Stromal cell of bone marrow (primary cell): Measurements from ENCODE around the gene NUP58.

Experiments
- DNase-seq: peaks from one replicate; pipeline ENCODE4 v3.0.0-alpha.2; 2012; ENCODE audit warnings: low read depth

The NUP58 gene

DNA sequence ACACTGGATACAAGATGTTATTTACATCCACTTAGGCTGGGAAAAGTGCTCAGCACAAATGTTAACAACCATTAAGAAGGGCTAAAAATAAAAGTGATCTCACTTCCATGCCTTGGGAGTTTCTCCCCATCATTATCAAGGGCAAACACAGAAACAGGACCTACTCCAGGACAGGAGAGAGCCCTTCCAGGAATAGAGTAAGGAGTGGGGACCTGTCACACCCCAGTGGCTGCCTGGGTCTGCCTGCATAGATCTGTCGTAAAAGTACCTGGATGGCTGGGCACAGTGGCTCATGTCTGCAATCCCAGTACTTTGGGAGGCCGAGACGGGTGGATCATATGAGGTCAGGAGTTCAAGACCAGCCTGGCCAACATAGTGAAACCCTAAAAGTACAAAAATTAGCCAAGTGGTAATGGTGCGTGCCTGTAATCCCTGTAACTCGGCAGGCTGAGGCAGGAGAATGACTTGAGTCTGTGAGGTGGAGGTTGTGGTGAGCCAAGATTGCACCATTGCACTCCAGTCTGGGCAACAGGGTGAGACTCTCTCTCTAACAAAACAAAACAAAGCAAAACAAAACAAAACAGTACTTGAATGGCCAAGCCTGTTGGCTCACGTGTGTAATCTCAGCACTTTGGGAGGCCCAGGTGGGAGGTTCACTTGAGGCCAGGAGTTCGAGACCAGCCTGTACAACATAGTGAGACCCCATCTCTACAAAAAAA is 76.0 kb downstream of the NUP58 start:
- DNase-seq: no peak

DNA sequence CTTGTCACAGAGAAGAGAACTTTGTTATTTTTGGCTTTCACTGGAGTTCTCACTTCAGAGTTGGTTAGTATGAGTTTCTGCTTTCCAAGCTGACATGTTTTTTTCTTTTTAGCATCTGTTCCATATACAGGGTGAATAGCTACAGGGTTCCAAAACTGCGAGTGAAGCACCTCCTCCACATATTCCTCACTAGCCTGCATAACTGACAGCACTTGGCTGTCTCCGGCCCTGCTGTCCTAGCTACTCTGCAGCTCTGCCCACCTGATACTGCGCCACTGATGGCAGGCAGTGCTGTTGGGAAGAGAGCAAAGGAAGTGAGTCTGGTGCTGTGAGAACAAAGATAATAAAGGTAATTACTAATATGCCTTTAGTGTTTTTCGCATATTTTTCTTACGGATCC is 77.1 kb downstream of the NUP58 start:
- DNase-seq: no peak

DNA sequence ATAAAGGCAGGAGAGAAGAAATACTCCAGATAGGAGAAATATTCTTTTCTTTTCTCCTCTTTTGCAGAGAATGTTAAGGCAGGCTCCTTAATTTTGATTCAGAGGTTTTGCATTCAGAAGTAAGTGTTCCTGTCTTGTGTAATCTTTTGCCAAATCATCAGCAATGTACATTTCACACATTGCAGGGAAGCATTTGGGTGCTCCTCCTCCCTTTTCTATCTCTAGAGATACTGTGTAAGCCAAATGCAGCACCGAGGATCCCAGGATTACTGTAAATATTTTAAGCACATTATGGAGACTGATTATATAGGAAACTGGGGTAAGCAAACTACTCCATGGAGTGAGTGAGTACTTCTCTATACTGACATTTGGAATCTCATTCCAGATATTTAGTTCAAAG is 77.6 kb downstream of the NUP58 start:
- DNase-seq: no peak

DNA sequence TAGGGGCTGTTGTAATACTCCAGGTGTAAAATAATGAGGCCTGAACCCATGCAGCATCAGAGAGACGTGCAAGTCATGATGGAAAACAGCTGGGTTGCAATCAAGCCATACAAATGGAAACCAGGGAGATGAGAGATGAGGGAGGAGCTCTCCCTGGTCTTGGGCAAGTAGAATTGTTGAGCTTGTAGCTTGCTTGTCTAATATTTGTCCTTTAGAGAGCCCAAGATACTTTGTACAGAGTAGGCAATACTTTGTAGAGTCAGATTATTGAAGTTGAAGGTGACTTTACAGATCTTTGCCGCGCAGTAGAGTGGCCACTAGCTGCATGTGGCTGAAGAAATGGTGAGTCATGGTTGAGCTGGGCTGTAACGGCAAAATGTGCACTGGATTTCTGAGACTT is 78.7 kb downstream of the NUP58 start:
- DNase-seq: no peak

DNA sequence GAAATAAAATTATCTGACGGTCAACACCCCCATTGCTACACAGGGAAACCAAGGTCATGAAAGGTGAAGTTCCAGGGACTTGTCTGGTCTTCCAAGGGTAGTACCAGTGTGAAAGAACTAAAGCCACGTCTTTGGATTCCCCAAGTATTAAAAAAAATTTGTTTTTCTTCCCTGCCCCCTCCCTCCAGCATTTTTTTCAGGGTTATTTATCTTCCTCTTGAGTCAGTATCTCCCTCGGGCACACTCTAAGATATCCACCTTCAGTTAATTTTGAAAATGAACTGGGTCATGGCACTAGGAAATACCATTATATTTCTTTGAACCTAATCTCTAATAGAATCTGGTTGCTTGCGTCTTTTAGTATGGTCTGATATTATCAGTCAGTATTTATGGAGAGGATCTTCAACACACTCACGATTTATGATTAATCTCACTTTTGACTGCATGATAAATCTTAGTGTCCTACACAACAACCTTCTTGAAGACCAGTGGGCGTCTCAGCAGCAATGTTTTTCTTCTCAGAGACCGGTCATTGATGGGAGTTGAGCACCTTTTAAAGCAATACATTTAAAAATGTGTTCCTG is 79.4 kb downstream of the NUP58 start:
- DNase-seq: no peak

DNA sequence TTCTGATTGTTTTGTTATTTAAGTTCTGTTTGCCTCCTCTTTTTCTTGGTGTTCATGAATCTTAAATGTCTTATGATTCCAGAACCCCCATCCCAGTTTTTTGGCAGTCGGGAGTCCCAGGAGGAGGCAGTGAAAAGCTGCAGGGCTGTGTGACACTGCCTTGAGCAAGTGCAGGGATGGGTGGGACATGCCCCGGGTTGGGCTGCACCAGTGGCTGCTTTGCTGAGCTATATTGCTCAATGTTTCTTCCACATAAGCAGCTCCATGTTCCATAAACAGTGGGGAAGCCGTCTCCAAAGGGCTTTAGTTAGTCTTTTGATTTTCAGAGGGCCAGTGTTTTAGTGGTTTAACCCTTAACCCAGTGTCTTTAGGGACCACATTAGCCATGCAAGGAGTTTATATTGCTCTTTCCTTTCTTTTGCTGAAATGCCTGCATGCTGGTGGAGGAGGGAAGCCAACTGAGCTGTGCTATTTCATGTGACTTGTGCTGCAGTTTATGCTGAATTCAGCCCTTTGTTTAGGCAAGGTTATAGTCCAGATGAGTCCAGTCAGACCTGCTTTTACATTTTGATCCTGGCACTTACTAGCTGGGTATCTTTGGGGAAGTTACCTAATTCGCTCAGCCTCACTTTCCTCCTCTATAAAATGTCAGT is 83.5 kb downstream of the NUP58 start:
- no peak for DNase-seq

DNA sequence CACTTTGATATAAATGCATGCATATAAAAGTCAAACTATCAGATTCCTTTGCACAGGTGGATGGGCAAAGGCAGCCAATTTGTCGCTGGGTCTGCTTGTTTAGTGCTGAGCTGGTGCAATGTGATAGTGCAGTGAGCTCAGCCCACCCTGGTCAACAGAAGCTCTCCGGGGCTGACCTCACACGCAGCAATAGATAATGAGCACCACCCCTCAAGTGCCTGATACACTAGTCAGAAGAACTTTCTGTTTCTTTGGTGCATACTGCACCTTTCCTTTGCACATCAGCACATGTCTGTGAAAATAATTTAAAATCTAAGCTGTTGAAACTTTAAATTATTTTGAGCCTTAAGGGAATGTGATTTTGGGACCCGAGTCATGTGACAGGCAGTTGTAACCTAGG is 90.5 kb downstream of the NUP58 start:
- no peak for DNase-seq
